HG02884 (cell line): Measurements from ENCODE around the gene OR2T4.

ENCODE experiments used
- ATAC-seq: cut with Tn5 transposase; IDR thresholded peaks from one replicate; pipeline ENCODE4 v1.9.1; 2021; ENCODE audit warnings: mild to moderate bottlenecking, moderate library complexity; ENCODE audit not compliant: unreplicated experiment

Gene OR2T4, protein sequence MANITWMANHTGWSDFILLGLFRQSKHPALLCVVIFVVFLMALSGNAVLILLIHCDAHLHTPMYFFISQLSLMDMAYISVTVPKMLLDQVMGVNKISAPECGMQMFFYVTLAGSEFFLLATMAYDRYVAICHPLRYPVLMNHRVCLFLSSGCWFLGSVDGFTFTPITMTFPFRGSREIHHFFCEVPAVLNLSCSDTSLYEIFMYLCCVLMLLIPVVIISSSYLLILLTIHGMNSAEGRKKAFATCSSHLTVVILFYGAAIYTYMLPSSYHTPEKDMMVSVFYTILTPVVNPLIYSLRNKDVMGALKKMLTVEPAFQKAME

DNA sequence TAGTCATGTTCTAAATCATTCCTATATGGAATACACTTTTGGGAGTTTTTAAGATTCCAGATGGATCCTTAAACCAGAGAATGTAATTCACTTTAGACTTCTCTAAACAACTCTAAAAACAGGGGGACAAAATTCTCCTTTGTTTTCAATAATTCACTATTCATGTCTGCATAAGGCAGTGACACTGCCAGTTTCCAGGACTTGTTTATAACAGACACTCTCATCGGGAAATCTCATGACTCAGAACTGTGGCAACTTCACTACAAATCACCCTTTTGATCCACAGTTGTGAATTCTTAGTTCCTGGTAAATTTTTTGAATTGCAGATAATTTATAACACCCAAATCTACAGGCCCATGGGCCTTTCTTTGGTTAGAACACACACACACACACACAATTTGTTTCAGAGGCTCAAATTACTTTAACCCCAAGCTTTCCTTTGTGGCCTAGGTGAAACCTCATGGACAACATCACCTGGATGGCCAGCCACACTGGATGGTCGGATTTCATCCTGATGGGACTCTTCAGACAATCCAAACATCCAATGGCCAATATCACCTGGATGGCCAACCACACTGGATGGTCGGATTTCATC lies at the start of gene OR2T4:
Gene OR2T4 (plus strand): TSS at position 545 of the 595 bp plus-strand sequence. CDS start 0 bp downstream, at position 545.
- no peak for ATAC-seq

DNA sequence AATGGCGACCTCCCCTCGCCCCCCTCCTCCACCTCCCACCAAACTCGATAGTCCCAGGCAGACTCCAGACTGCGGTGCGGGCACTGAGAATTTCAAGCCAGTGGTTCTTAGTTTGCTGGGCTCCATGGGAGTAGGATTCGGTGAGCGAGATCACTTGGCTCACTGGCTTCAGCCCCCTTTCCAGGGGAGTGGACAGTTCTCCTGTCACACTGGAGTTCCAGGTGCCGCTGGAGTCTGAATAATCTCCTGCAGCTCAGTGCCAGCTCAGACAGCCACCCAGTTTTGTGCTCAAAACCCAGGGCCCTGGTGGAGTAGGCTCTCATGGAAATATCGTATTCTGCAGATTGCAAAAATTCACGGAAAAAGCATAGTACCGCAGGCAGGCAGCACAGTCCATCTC lies 44.7 kb upstream of the OR2T4 start:
- no peak for ATAC-seq

DNA sequence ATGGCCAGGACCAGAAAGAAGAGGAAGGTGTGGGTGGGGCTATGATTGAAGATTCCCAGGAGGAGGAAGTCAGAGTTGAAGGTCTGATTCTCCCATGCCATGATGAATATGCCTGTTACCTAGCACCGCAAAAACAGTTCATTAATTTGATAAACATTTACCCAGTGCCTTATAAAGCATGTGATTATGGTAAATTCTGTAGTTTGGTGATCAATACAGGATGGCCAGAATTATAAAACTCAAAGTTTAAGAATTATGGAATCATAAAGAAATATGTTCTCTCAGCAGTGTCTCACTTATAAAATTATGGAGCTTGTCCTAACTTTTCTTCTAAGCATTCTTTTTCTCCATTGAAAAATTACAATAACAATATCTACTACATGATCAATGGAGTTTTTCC lies 37.0 kb upstream of the OR2T4 start, which contains the start of gene OR2M7:
Gene OR2M7 (minus strand): TSS at position 101 of the 400 bp plus-strand sequence. CDS start 0 bp downstream, at position 101.
- ATAC-seq = no peak

DNA sequence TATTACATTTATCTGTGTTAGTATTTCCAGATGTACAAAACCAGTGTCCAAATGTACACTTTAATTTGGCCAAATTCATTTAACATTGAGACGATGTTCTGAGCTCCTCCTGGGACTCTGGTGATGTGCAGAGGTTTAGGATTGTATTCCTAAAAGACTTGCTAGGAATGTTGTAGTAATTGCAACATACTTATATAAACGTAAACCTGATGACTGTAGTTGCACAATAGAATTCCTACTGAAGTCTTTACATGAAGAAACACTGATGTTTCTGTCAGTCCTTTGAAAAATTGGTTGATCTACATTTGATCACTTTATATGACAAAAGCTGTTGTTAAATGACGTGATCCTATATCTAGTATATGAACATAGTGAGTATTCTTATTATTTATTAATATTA lies 18.0 kb upstream of the OR2T4 start:
- ATAC-seq = no peak

DNA sequence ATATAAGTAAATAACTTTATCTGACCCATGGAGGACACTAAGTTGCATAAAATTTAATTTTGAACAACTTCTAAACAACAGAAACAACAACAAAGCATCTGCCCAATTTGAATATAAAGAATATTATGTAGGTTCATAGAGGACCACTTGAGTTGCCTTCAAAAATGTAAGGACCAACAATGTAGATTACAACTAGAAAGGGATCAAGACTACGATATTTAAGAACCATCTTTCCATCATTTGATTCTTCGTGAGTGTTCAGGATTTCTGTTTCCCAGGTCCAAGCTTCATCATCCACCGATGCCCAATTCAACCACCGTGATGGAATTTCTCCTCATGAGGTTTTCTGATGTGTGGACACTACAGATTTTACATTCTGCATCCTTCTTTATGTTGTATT lies 13.0 kb upstream of the OR2T4 start, which contains the start of gene OR14C36:
Gene OR14C36 (plus strand): TSS at position 301 of the 400 bp plus-strand sequence. CDS start 0 bp downstream, at position 301.
- no peak for ATAC-seq

DNA sequence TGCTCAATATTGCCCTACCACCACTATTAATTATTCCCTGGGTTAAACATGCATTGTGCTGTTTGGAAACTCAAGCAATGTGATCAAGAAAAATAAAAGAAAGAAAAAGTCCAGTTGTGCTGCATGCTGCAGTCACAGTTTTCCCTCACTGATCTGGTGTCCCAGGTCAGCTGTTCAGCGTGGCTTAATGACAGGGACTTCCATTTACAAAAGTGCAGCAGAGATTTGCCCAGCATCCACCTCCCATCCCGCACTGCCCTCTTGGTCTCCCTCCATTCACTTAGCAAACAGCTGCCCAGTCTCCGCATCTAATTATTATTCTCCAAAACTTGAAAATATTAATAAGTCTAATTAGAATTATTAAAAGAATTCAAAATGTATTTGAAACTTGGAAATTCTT lies 2.0 kb upstream of the OR2T4 start:
- ATAC-seq = no peak

DNA sequence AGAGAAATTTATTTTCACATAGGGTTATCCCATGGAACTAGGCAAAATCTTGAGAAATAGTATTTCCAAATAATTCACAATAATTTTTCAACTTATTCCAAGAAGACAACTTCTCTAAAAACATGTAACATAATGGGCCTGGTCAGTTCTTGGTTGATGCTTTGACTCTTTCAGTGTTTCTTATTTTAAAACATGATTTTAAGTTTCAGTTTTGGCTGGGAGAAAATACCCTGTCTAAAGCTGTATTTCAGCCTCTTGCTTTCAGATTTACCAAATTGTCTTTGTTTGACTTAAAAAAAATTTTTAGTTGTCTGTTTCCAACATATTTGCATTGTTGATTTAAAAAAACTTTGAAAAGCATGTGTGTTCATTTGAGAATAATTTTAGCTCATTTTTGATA lies 5.1 kb downstream of the OR2T4 start:
- ATAC-seq = no peak

DNA sequence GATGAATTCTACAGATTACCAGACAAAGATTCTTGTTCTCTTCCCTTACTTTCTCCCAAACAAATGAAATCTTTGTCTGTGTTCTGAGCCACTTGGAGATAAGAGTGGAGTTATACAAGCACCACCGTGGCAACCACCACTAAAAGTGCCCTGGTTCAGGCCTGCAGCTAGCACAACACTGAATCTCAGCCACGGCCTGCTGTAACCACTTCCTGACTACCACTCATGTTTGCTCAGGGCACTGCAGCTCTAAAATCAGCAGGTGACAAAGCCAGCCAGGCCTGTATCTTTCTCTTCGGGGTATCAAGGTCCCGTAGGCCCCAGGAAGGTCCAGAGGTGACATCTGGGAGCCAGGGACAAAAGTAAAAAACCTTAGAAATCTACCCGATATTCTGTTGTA lies 10.9 kb downstream of the OR2T4 start:
- ATAC-seq = no peak

DNA sequence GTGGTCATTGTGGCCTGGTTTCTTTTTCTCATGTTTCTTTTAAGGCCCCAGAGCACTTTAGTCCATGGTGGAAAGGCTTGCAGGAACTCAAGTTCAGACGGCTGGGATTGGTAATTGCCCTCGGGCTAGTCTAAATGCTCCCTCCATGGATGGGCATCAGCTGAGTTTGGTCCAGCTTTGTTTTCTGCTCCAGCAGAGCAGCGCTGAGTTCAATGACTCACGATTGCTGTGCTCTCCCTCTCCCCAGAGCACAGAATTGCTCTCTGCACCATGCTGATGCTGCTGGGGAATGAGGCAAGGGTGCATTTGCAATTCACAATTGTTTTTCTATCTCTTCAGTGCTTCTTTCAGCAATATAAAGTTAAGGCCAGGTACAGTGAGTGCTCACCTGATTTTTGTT lies 12.3 kb downstream of the OR2T4 start:
- ATAC-seq = no peak

DNA sequence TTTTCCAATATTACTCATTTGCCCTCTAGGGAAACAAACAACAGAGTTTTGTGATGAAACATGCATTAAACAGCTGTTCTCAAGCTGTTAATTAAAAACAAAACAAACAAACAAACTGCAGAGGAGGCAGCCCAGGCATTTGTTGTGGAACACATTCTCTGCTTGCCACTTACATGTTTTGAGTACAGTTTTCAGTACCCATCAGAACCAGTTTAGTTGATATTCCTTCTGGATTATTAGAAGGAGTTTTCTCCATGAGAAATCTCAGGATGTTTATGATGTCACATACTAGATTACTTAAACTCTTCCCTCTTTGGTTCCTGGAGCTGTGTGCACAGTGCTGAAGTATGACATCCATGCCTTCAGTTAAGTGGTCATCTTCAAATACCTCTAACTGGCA lies 14.0 kb downstream of the OR2T4 start, which contains the start of gene OR2T6:
Gene OR2T6 (plus strand): TSS at position 301 of the 400 bp plus-strand sequence. CDS start 11,863 bp downstream, outside the sequence.
- no peak for ATAC-seq

DNA sequence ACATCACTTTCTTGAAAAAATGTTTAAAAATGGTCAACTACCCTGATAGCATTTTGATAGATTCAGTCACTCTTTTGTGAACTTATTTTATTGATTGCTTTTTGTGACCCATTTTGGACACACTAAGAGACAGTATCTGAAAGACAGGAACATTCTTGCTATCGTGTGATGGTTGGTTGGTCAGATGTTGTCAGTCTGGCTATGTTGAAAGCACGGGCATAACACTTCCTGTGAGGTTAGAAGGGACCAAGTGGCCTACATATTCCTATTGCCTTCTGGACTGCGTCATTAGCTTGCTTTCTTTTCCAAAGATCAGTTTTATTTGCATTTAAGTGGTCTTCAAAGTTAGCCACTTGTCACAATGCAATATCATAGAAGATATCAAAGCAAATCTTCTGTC lies 15.5 kb downstream of the OR2T4 start:
- ATAC-seq = no peak

DNA sequence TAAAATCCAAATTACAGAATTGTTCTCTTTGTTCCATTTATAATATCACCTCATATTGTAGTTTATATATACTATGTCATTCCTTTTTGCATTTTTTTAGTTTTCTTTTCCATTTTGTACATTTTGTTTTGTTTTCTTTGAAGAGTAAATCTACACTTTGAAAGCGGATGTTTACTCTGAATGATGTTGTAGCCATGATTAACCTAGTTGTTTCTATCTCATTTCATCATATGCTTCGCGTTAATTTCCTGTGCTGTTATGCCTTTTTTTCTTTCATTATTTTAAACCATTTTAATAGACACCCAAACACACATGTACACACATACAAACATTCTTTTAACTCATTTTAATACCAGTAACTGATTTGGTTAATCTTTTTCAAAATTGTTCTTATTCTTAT lies 19.4 kb downstream of the OR2T4 start:
- no peak for ATAC-seq

DNA sequence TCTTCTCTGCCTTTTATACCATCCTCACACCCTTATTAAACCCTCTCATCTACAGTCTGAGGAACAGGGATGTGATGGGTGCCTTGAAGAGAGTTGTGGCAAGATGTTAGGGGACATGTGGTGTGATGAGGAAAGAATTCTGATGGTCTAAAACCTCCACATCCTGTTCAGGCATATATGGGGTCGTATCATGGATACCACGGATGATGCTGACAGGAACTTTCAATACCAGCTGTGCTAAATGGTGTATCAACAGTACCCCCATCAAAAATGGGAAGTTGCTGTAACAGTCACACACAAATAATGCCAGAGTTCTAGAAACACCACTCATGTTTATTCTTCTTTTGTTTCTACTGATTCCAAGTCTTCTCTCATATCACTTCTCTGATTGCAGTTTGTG lies 27.0 kb downstream of the OR2T4 start:
- ATAC-seq = no peak

DNA sequence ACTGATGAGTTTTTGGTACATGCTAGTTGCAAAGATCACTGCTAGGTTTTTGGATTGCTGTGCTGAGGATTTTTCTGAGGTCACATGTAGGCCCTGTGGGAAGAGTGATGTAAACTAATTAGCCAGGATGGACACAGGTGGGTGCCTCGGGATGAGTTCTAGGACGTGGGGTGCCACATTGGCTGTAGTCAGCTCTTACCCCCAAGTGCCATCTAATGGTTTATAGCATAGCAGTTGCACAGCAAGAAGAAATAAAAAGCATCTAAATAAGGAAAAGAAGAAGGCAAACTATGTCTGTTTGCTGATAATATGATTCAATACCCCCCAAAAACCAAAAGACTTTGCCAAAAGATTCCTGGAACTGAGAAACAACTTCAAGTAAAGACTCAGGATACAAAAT lies 31.6 kb downstream of the OR2T4 start:
- ATAC-seq = no peak

DNA sequence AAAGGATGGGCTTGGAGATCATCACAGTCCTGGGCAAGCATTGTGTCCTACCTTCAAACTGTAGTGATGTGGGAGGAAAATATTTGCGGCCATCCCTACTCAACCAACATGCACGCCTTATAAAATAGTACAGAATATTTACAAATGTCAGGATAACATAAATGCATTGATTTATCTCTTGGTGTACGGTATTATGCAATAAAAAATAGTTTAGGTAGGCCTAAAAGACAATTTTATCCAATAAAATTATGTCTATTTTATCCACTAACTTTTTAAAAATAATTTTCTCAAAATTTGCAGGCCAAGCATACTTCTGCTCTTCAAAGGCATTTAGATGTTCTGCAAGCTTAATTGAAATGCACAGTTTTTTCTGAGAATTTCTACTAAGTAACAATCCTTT lies 41.3 kb downstream of the OR2T4 start, which contains the start of gene OR2T1:
Gene OR2T1 (plus strand): TSS at position 301 of the 400 bp plus-strand sequence. CDS start 3,100 bp downstream, outside the sequence.
- ATAC-seq = no peak

DNA sequence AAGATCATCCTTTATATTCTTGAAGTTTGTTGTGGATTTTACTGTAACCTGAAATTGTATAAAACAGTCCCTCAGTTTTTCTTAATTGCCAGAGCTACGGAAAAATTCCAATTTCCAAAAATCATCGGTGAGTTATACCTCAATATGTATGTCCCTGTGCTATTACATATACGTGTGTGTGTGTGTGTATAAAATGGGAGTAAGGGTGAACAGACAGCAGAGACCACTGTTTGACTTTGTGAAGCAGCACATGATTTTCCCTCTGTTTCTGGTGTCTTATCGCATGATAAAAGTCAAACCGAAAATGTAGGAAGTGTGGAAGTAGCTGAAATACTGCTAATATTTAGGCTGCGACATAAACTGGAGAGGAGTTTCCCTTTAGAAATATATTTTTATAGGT lies 42.6 kb downstream of the OR2T4 start:
- ATAC-seq = no peak

DNA sequence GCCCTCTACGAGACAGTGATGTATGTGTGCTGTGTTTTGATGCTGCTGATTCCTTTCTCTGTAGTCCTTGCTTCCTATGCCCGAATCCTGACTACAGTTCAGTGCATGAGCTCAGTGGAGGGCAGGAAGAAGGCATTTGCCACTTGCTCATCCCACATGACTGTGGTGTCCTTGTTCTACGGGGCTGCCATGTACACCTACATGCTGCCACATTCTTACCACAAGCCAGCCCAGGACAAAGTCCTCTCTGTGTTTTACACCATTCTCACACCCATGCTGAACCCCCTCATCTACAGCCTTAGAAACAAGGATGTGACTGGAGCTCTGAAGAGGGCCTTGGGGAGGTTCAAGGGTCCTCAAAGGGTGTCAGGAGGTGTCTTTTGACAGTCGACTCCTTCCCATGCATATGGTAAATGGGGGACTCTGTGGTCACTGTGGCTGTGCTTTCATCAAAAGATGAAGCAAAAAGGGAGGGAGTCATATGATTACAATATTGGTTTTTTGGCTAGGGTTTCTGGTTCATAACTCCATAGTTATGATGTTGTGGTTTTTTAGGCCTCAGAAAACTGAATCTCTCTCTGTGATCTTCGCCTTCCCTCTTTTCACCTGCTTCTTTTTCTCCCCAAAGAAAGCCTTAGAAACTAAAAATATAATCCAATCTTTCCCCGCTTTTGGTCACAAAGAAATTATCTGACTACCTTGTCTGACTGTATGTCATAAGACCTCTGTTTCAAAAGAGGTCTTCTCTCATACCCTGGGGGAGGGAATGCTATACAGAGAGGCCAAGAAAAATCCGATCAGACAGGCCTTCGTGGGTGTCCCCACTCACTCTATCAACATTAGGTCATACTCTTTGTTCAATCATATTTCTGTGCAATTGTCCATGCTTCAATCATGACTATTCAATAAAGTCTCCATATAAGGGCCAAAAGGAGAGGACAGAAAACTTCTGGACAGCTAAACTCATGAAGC lies 45.5 kb downstream of the OR2T4 start:
- peak; percentile 62 for ATAC-seq
